Measurements from ENCODE around the gene TEX35.
A peak's percentile ranks its signal among the peaks of the same experiment; 100 is the strongest.

Gene TEX35
- long read RNA-seq, donor 1 = 0 reads
- long read RNA-seq, donor 2 = 0 reads
- long read RNA-seq, donor 3 = 0 reads
- long read RNA-seq, donor 4 = 0 reads
- long read RNA-seq, donor 5 = 0 reads
- long read RNA-seq, donor 6 = 0 reads
- long read RNA-seq, donor 7 = 0 reads
- long read RNA-seq, donor 8 = 0 reads

DNA sequence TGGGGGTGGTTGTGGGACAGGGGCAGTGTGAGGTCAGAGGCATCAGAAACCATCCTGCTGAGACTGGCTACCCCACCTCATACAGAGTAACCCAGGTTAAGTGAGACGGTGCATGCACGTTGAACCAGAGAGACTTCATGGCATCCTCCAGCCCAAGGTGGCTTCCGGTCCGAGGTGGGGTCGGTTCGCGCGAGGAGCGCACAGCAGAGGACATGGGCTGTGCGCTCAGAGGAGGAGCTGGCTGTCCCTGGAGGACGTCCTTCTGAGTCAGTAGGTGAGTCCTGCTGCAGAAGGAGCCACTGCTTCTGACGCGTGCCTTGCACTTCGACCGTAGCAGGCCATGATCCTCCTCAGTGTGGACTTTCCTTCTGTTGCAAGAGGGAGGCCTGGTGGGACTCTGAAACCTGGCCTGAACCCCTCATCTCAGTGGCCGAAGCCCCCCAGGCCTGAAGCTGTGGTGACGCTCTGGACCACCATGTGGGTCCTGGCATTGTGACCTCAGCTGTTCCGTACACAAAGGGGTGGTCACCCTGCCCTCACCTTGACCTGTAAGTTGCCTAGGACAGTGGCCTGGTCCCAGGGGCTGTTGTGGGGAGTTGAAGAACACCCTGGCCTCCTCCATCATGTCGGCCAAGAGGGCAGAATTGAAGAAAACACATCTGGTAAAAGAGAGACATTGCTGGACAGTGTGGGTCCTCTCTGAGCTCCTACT, at the start of gene TEX35:
Gene TEX35, plus strand, starts transcription at position 544 of the 712 bp plus-strand sequence. Its CDS starts 80 bp downstream, at position 624.
- DNase-seq = no peak

DNA sequence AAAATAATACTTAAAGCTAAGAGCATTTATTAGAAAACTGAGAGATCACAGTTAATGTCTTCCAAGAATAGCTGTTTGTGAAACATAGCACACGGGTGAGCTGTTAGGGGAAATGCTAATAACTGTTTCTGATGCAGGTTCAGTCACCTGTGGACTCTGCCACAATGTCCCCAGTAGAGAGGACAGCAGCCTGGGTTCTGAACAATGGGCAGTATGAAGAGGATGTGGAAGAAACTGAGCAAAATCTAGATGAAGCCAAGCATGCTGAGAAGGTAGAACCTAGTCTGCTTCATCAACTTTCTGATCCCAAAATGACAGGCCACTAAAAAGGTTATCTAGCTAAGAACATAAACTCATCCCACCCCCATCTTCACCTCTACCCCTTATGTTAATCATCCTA, 48.8 kb upstream of the TEX35 start:
- DNase-seq = no peak

GRCh38 chr1:178464566-178464965, 48.3 kb upstream of the TEX35 start:
- DNase-seq = no peak

DNA sequence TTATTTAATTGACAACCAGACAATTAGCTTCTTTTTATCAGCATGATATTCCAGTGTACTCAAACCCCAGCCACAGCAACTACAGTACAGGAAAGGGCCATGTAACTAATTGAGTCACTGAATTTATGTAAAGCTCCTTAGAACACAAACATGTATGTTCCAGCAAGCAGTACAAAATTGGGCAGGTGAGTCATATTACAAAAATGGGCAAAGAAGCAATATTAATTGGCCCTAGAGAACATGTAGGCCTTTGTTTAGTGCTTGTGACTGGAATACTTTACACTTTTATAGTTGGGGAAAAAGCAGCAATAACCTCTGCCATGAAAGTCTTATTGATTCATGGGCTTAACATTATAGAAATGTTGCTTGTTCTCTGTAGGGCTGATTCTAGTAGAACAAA, 47.9 kb upstream of the TEX35 start:
- no peak for DNase-seq

DNA sequence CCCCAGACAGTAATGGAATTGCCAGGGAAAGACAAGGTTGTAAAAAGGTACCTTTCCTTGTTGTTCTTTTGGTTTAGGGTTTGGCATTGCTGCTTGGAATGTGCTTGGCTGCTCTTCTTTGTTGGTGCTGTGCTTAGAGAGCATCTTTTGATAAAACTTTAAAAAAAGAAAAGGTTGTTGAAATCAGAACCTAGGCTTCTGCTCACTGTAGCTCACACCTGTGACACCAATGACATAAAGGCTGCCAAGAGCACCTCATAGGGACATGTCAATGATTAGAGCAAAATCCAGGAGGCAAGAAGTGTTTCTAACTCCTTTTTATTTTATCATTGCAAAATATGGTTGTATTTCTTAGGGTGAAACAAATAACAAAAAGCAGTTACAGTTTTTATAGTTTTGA, 45.1 kb upstream of the TEX35 start:
- no peak for DNase-seq

DNA sequence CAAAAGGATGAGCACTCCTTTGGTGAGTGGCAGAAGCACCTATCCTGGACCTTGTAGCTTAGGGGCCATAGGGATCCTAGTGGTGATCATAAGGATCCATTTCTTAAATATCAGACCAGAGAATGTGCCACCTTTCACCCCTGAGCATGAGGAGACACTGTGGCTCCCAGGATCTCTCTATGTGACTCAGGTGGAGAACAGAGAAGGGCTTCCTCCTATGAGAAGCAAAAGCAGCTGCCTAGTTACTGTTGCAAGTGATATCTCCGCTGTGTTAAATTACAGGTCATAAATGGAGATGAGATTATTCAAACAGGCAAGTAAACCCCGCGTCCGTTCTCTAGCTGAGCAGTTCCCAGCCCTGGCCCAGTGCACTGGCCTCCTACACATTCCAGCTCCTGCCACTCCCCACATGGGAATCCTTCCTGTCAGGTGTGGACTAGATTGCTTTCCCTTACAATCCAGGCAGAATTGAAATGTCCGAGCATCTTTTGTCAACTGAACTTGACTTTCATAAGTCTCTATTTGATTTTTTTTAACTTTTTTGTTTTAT, 42.4 kb upstream of the TEX35 start:
- DNase-seq = peak; percentile 34

GRCh38 chr1:178472531-178472930, 40.4 kb upstream of the TEX35 start:
- no peak for DNase-seq

- no peak for DNase-seq
These were observed 35.5 kb upstream of the TEX35 start for GRCh38 chr1:178477373-178477772.

DNA sequence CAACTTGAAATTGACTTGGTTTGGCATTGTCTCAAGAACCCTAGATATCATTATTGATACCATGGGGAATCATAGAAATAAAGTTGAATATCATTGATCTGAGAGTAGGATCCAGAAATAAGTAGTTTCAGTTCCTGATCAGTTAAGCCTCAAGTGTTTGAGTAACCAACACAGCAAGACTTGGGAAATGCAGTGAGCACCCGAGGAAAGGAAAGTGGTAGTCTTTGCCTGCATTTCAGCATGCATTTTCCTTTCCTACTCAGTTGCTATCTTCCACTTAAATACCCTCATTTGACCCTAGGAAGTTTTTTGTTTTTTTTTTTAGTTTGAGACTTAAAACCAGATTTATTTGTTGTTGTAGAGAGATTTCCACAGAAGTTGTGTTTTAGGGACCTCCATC, 35.1 kb upstream of the TEX35 start:
- no peak for DNase-seq

GRCh38 chr1:178483251-178483957, 29.5 kb upstream of the TEX35 start:
- DNase-seq = no peak

DNA sequence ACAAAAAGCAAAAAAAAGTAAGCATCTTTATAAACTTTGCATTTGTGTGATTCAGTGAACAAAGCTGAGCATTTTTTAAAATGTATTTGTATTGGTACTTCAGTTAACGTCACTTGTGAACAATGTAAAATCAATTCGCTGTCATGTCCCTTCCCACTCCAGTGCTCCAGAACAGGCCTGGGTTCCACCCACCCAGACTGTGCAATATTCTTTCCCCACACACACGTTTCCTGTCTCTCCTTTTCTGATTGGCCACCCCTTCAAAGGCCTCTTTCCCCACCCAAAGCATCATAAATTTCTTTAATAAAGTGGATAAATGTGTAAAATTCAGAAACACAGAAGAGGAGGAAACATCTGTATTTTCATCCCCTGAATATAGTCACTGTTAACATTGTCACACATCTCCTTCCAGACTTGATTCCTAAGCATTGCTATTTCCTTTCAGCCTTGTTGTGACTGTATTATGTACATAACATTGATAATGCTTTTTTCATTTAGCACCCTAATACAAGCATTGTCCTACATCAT, 28.1 kb upstream of the TEX35 start:
- no peak for DNase-seq

DNA sequence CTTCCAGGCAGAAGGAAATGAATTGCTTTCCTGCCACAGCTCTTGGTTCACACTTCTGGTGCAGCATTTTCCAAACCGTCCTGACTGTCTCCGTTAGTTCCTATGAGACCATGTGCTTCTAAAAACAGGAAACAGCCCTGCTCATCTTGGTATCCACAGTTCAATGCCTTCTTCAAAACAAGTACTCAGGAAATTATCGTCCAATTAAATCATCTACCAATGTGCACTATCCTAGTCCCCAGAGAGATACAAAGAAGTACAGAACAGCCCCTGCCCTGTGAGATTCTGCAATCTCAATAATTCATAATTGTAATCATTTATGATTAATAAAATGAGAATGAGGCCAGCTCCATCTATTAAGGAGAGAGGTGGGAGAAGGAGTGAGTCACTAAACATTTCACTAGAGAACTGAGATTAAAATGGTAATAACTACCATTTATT, 27.3 kb upstream of the TEX35 start:
- DNase-seq = no peak

- peak; percentile 66 for DNase-seq
These were observed 26.5 kb upstream of the TEX35 start for GRCh38 chr1:178486100-178487069.

GRCh38 chr1:178487070-178487615, 25.8 kb upstream of the TEX35 start:
- no peak for DNase-seq

GRCh38 chr1:178488393-178488792, 24.5 kb upstream of the TEX35 start:
- no peak for DNase-seq

GRCh38 chr1:178489399-178489798, 23.5 kb upstream of the TEX35 start:
- no peak for DNase-seq

GRCh38 chr1:178490136-178490535, 22.8 kb upstream of the TEX35 start:
- DNase-seq = no peak

- no peak for DNase-seq
These were observed 21.9 kb upstream of the TEX35 start for GRCh38 chr1:178490967-178491366.

DNA sequence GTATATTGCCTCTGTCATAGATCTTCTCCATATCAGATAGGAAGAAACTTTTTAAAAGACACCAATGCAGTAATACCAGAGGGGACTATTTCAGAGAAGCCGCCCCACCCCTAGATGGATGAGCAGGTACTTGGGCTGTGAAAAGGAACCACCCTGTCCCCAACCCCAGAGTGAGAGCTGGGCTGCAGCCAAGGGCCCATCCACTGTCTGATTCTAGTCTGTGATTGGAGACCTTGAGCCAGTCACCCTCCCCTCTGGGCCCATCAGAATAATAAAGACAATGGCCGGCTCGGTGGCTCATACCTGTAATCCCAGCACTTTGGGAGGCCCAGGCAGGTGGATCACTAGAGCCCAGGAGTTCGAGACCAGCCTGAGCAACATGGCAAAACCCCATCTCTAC, 21.2 kb upstream of the TEX35 start:
- no peak for DNase-seq

DNA sequence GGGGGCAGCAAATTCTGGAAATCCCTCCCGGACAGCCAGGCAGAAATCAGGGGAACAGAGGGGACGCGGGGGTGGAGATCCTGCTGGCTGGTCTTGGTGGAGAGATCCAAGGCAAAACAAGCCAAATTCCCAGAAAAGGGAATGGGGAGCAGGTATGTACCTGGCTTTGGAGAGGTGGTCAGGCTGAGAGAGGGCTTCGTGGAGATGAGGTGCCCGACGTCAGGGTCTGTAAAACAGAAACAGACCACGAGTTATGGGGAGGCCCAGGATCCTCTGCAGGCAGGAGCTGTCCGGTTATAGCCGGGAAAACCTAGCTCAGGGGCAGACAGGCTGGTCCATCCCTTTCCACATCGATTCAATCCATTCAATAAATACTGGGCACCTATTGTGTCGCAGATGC, 20.6 kb upstream of the TEX35 start:
- no peak for DNase-seq

- DNase-seq = no peak
These were observed 19.6 kb upstream of the TEX35 start for GRCh38 chr1:178493301-178493741.

- no peak for DNase-seq
These were observed 18.3 kb upstream of the TEX35 start for GRCh38 chr1:178494569-178494971.

Measured in right kidney (tissue), 9 donors.